Keratinocyte (primary cell): ENCODE data around the gene FGF12. TPM values are rescaled to one million over a fixed set of nuclear protein-coding genes. Genes with fewer than 3 reads are reported as not detected.

Source experiments
- DNase-seq: peaks from one replicate; pipeline ENCODE4 v3.0.0-alpha.2; 2011; ENCODE audit warnings: low read depth, missing footprints, low spot score
- FAIRE-seq: peaks from 2 replicates; lab custom pipeline; 2011; peaks lifted over from hg19 to GRCh38; lab: Jason Lieb, UNC
- H2AFZ ChIP-seq: 2 replicates; pipeline ENCODE4 v1.6.0; 2012; ENCODE audit warnings: low read length, control low read depth, inconsistent platforms; ENCODE audit not compliant: control insufficient read depth
- H3K27ac ChIP-seq: 2 replicates; pipeline ENCODE4 v1.5.1; 2011; ENCODE audit warnings: low read length; ENCODE audit not compliant: control insufficient read depth, insufficient read depth
- H3K27me3 ChIP-seq: 3 replicates; pipeline ENCODE4 v1.6.0; 2011; ENCODE audit warnings: low read length; ENCODE audit not compliant: control insufficient read depth, insufficient read depth; ENCODE audit errors: extremely low read depth
- H3K36me3 ChIP-seq, 2 experiments: 2 replicates in 1 of 2; 3 replicates in 1 of 2; pipeline ENCODE4 v1.5.1; 2011; ENCODE audit warnings: low read length in 2 of 2, mild to moderate bottlenecking in 1 of 2; ENCODE audit not compliant: control insufficient read depth in 2 of 2, insufficient read depth in 2 of 2; ENCODE audit errors: extremely low read depth in 1 of 2
- H3K4me1 ChIP-seq: 3 replicates; pipeline ENCODE4 v1.5.1; 2011; ENCODE audit warnings: low read length; ENCODE audit not compliant: control insufficient read depth, insufficient read depth; ENCODE audit errors: extremely low read depth
- H3K4me2 ChIP-seq: 3 replicates; pipeline ENCODE4 v1.6.0; 2011; ENCODE audit warnings: low read depth, low read length; ENCODE audit not compliant: control insufficient read depth, insufficient read depth; ENCODE audit errors: extremely low read depth
- H3K4me3 ChIP-seq, 3 experiments: fragments of 200-600 bp in 1 of 3; sonication (generic) in 1 of 3; 2 replicates in 2 of 3; 3 replicates in 1 of 3; pipeline ENCODE4 v1.5.1; 2011 to 2016; ENCODE audit warnings: low read length in 3 of 3, mild to moderate bottlenecking in 3 of 3, control low read depth in 2 of 3, inconsistent platforms in 1 of 3, low read depth in 1 of 3, mixed read lengths in 1 of 3, mixed run types in 1 of 3, moderate library complexity in 1 of 3; ENCODE audit not compliant: control insufficient read depth in 2 of 3, insufficient read depth in 2 of 3; ENCODE audit errors: extremely low read depth in 1 of 3
- H3K79me2 ChIP-seq: 2 replicates; pipeline ENCODE4 v1.6.0; 2012; ENCODE audit warnings: low read length; ENCODE audit not compliant: control insufficient read depth, insufficient read depth
- H3K9ac ChIP-seq: 3 replicates; pipeline ENCODE4 v1.6.0; 2011; ENCODE audit warnings: low read length; ENCODE audit not compliant: control insufficient read depth, insufficient read depth; ENCODE audit errors: extremely low read depth
- H3K9me1 ChIP-seq: 3 replicates; pipeline ENCODE4 v1.6.0; 2011; ENCODE audit warnings: low read length; ENCODE audit not compliant: control insufficient read depth, insufficient read depth; ENCODE audit errors: extremely low read depth
- H3K9me3 ChIP-seq: 2 replicates; pipeline ENCODE4 v1.5.1; 2012; ENCODE audit warnings: low read depth, low read length; ENCODE audit not compliant: control insufficient read depth
- H4K20me1 ChIP-seq: 3 replicates; pipeline ENCODE4 v1.6.0; 2011; ENCODE audit warnings: low read length; ENCODE audit not compliant: control insufficient read depth, insufficient read depth; ENCODE audit errors: extremely low read depth
- EZH2 ChIP-seq: IDR thresholded peaks from one replicate; pipeline ENCODE4 v1.6.1; 2012; ENCODE audit warnings: inconsistent platforms, mild to moderate bottlenecking, low read length, moderate library complexity
- dilution Hi-C: fragments of 300-500 bp; cut with MboI; formaldehyde crosslinking; loops from one replicate; pipeline ENCODE4 v1.7.0; 2020; ENCODE audit warnings: low sequenced_read_pairs; ENCODE audit not compliant: extremely low pct_ligation_motif_present
- polyA plus RNA-seq, 5 experiments: library from polyadenylated mRNA; depleted of rRNA in 3 of 5; stranded (reverse) in 3 of 5; stranded (forward) in 1 of 5; unstranded in 1 of 5; fragments of >200 nt; gene quantifications; 1 replicate in 1 of 5; 2 replicates in 3 of 5; 3 replicates in 1 of 5; pipeline versions ENCODE4 v1.2.1 to v1.2.3, GENCODE V29; 2011 to 2012; ENCODE audit warnings: missing spikeins in 2 of 5, low read depth in 1 of 5, low replicate concordance in 1 of 5
- TF ChIP-seq, protein P1 (sequence below), 3 experiments: IDR thresholded peaks in 1 of 3; conservative IDR thresholded peaks in 1 of 3; optimal IDR thresholded peaks in 1 of 3; 2 replicates in 2 of 3; 3 replicates in 1 of 3; pipeline versions ENCODE3 to v1.5.1; 2011; ENCODE audit warnings: low read length in 3 of 3, mild to moderate bottlenecking in 3 of 3, moderate library complexity in 2 of 3, control low read depth in 1 of 3, inconsistent platforms in 1 of 3; ENCODE audit not compliant: insufficient read depth in 2 of 3; ENCODE audit errors: extremely low read depth in 1 of 3

The FGF12 gene
- polyA plus RNA-seq, 1 donor (not counting 4 experiments of a cell fraction or from before 2014, with no cell fraction given), result 4.1 TPM

DNA sequence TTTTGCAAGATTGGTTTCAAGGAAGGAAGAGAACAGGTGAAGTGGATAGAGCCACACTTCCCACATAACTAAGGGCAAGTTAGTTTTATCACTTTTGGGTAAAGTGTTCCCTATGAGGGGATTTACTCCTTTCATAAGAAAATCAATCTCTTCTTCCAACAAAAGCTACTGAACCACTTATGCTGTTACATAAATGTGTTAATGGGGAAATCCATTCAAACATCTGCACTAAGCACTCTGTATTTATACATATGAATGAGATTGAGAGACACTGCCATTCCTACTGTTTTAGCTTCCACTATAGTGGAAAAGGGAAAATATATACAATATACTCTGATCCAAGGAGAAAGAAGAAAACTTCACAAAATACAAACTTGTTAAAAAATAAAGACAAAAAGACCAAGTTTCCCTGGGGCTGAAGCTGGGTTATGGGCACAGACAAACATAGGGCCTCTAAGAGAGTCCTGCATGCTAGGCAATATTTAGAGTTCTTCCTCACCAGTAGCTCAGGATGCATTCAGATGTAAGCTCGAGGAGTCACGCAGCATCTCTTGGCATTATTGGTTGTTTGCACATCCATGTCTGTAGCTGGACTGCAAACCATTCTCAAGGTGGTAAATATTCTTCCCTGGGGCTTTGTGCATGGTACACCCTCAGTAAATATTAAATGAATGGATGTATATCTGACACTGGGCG is 454.2 kb downstream of the FGF12 start:
- no peak overlapping the region for H3K4me2 ChIP-seq
- no peak for TF ChIP-seq EZH2
- TF ChIP-seq, protein P1, sequence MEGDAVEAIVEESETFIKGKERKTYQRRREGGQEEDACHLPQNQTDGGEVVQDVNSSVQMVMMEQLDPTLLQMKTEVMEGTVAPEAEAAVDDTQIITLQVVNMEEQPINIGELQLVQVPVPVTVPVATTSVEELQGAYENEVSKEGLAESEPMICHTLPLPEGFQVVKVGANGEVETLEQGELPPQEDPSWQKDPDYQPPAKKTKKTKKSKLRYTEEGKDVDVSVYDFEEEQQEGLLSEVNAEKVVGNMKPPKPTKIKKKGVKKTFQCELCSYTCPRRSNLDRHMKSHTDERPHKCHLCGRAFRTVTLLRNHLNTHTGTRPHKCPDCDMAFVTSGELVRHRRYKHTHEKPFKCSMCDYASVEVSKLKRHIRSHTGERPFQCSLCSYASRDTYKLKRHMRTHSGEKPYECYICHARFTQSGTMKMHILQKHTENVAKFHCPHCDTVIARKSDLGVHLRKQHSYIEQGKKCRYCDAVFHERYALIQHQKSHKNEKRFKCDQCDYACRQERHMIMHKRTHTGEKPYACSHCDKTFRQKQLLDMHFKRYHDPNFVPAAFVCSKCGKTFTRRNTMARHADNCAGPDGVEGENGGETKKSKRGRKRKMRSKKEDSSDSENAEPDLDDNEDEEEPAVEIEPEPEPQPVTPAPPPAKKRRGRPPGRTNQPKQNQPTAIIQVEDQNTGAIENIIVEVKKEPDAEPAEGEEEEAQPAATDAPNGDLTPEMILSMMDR (optimal IDR thresholded peaks at IDR 0.05 in 1 of 3, IDR thresholded peaks at IDR 0.05 in 1 of 3, conservative IDR thresholded peaks at IDR 0.05 in 1 of 3; ENCODE audit: extremely low read depth in 1 of 3, insufficient read depth in 2 of 3, low read length in 3 of 3), result no peak

DNA sequence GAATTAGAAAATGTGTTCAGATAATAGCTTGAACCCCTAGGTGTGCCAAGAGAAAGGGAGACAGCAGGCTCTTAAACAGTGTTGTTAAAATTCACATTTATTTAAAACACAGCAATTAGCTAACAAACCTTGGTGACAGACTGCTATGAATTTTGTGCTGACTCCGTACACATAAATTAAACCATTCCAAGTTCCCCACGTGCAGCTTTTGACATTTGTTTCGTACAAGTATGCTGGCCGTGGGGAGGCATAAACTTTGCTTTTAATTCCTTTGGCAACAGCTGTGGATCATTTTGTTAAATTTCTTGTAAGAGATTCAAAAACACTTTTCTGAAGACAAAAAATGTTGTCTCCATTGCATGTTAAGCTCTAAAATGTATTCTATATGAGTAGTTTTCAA is 465.3 kb downstream of the FGF12 start:
- H3K9me3 ChIP-seq, result no peaks in the 10 kb centered on the region

More for the DNA sequence above, 454.2 kb downstream of the FGF12 start:
- Histone ChIP-seq H3K36me3 (no peaks in the 10 kb centered on the region), H3K27ac (no peak overlapping the region), H3K27me3 (no peaks in the 10 kb centered on the region), H4K20me1 (no peaks in the 10 kb centered on the region), H3K9me1 (no peaks in the 10 kb centered on the region), H3K4me1 (no peaks in the 10 kb centered on the region), H3K4me3 (no peak overlapping the region), H3K9me3 (no peaks in the 10 kb centered on the region), H3K9ac (no peak overlapping the region), H2AFZ (no peak overlapping the region), H3K79me2 (no peaks in the 10 kb centered on the region)
- dilution Hi-C loops, result no loop called here
- DNase-seq (no peak), FAIRE-seq (no peak)

More for the DNA sequence above, 465.3 kb downstream of the FGF12 start:
- TF ChIP-seq EZH2, result no peak
- TF ChIP-seq, protein P1 (optimal IDR thresholded peaks at IDR 0.05 in 1 of 3, IDR thresholded peaks at IDR 0.05 in 1 of 3, conservative IDR thresholded peaks at IDR 0.05 in 1 of 3; ENCODE audit: extremely low read depth in 1 of 3, insufficient read depth in 2 of 3, low read length in 3 of 3), result no peak
- Histone ChIP-seq H3K9me1 (no peaks in the 10 kb centered on the region), H3K4me1 (no peaks in the 10 kb centered on the region), H3K36me3 (no peaks in the 10 kb centered on the region), H3K79me2 (no peaks in the 10 kb centered on the region), H3K4me3 (no peak overlapping the region), H4K20me1 (no peaks in the 10 kb centered on the region), H3K27ac (no peak overlapping the region), H3K4me2 (no peak overlapping the region), H2AFZ (no peak overlapping the region), H3K9ac (no peak overlapping the region), H3K27me3 (no peaks in the 10 kb centered on the region)
- FAIRE-seq, result no peak
- no peak for DNase-seq
- dilution Hi-C loops, result no loop called here
